ENCODE measurements around the gene RANBP17.

DNA sequence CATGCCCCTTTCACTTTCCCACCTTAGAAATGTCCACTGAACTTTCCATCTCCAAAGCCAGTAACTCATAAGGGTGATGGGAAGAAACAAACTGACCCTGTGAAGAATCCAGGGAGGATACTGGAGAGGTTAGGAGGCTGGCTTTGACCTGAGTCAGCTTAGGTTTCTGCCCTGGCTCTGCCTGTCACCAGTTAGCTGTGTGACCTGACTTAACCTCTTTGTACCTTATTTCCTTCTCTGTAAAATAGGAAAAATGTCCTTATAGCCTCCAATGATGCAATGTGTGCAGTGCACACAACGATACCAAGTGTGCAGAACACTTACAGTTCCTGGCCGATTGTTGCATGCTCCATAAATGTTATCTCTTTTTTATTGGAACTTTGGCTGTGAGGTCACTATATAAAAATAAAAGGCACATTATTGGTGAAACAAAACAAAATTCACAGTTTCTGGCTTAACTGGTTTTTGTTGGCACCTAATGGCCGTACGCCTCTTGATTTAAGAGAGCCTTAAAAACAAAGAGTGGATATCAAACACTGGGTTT is 40.5 kb upstream of the RANBP17 start:
- no peak for TF ChIP-seq CTCF (IDR thresholded peaks at IDR 0.05; ENCODE audit: low read depth, low read length, poor library complexity, severe bottlenecking)
- no peak for TF ChIP-seq EZH2phosphoT487 (IDR thresholded peaks at IDR 0.05; ENCODE audit: borderline replicate concordance, low read length)

All from DOHH2 (cell line).